ENCODE data around the gene AP5Z1.

- no peak for TF ChIP-seq CTCF (IDR thresholded peaks at IDR 0.05)
- no peak for TF ChIP-seq NRF1 (IDR thresholded peaks at IDR 0.05; ENCODE audit: low read depth, low read length)
- TF ChIP-seq MXI1 (IDR thresholded peaks at IDR 0.05; ENCODE audit: low read depth, low read length), result no peak
- TF ChIP-seq MAX (IDR thresholded peaks at IDR 0.05; ENCODE audit: low read depth), result no peak
- TF ChIP-seq TAF1 (IDR thresholded peaks at IDR 0.05; ENCODE audit: borderline replicate concordance, low read depth, low read length), result no peak
- TF ChIP-seq EP300 (IDR thresholded peaks at IDR 0.05; ENCODE audit: borderline replicate concordance in 1 of 2, low read depth in 1 of 2, low read length in 1 of 2), result no peak
- no peak for TF ChIP-seq TEAD4 (IDR thresholded peaks at IDR 0.05; ENCODE audit: borderline replicate concordance, insufficient read depth)
- no peak for TF ChIP-seq RAD21 (IDR thresholded peaks at IDR 0.05; ENCODE audit: low read length)
- TF ChIP-seq SIN3A (IDR thresholded peaks at IDR 0.05; ENCODE audit: borderline replicate concordance, low read depth, low read length), result no peak
- TF ChIP-seq, protein P1, sequence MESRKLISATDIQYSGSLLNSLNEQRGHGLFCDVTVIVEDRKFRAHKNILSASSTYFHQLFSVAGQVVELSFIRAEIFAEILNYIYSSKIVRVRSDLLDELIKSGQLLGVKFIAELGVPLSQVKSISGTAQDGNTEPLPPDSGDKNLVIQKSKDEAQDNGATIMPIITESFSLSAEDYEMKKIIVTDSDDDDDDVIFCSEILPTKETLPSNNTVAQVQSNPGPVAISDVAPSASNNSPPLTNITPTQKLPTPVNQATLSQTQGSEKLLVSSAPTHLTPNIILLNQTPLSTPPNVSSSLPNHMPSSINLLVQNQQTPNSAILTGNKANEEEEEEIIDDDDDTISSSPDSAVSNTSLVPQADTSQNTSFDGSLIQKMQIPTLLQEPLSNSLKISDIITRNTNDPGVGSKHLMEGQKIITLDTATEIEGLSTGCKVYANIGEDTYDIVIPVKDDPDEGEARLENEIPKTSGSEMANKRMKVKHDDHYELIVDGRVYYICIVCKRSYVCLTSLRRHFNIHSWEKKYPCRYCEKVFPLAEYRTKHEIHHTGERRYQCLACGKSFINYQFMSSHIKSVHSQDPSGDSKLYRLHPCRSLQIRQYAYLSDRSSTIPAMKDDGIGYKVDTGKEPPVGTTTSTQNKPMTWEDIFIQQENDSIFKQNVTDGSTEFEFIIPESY (IDR thresholded peaks at IDR 0.05; ENCODE audit: borderline replicate concordance, low read depth), result no peak
Observed at GRCh38 chr7:4774007-4774406, 1.4 kb upstream of the AP5Z1 start.

Data from SK-N-SH (cell line).